ENCODE data around the gene ZNF565. TPM values are rescaled to one million over a fixed set of nuclear protein-coding genes. Genes with fewer than 3 reads are reported as not detected.
"Not testable (repeated sequence)": the region's sequence is repeated elsewhere in the genome, so short reads cannot be mapped to it uniquely, and the experiment has no call there.

Gene ZNF565
- total RNA-seq, 2 experiments from 2014 or later: 1.3 to 1.6 TPM

- ChIA-PET POLR2A (no interaction called here), CTCF (no interaction called here)
- ATAC-seq (no peak), DNase-seq (no peak)
- intact Hi-C loops (cut with micrococcal nuclease): no loop called here
- Mint-ChIP-seq H3K27me3 (no peaks in the 10 kb centered on the region), H3K4me3 (no peak overlapping the region), H3K27ac (no peak overlapping the region), H3K9me3 (no peaks in the 10 kb centered on the region), H3K36me3 (ENCODE audit: low read depth) (no peaks in the 10 kb centered on the region), H3K4me1 (ENCODE audit: low read depth) (no peaks in the 10 kb centered on the region)
- no peak for TF ChIP-seq CTCF (IDR thresholded peaks at IDR 0.05)
Observed at GRCh38 chr19:36201684-36202083, 12.8 kb downstream of the ZNF565 start.

- DNase-seq (no peak), ATAC-seq (no peak)
- Mint-ChIP-seq H3K4me1 (ENCODE audit: low read depth) (no peaks in the 10 kb centered on the region), H3K36me3 (ENCODE audit: low read depth) (peaks cover 3% of the 10 kb centered on the region), H3K4me3 (no peak overlapping the region), H3K27me3 (no peaks in the 10 kb centered on the region), H3K9me3 (no peaks in the 10 kb centered on the region), H3K27ac (no peak overlapping the region)
- intact Hi-C loops (cut with micrococcal nuclease): no loop called here
- CTCF ChIA-PET: no interaction called here
- POLR2A ChIA-PET: no interaction called here
- TF ChIP-seq CTCF (IDR thresholded peaks at IDR 0.05): no peak
Observed at GRCh38 chr19:36198119-36198518, 16.3 kb downstream of the ZNF565 start.

GRCh38 chr19:36196249-36196648 is 18.2 kb downstream of the ZNF565 start:
- Mint-ChIP-seq H3K27ac (no peak overlapping the region), H3K27me3 (no peaks in the 10 kb centered on the region), H3K36me3 (ENCODE audit: low read depth) (peaks cover 3% of the 10 kb centered on the region), H3K4me3 (no peak overlapping the region), H3K9me3 (no peaks in the 10 kb centered on the region), H3K4me1 (ENCODE audit: low read depth) (no peaks in the 10 kb centered on the region)
- ATAC-seq (no peak), DNase-seq (no peak)
- TF ChIP-seq CTCF (IDR thresholded peaks at IDR 0.05): no peak
- intact Hi-C loops (cut with micrococcal nuclease): no loop called here
- CTCF ChIA-PET: no interaction called here
- POLR2A ChIA-PET: no interaction called here

GRCh38 chr19:36186722-36187121 is 27.7 kb downstream of the ZNF565 start:
- H3K27me3 Mint-ChIP-seq; H3K27ac Mint-ChIP-seq; POLR2A ChIA-PET; H3K9me3 Mint-ChIP-seq; H3K4me3 Mint-ChIP-seq; H3K4me1 Mint-ChIP-seq (ENCODE audit: low read depth); DNase-seq; intact Hi-C loops (cut with micrococcal nuclease); CTCF ChIA-PET; H3K36me3 Mint-ChIP-seq (ENCODE audit: low read depth); ATAC-seq: not testable (repeated sequence)

GRCh38 chr19:36183245-36183628 is 31.2 kb downstream of the ZNF565 start:
- peaks cover 4% of the 10 kb centered on the region for H3K36me3 Mint-ChIP-seq (ENCODE audit: low read depth)
- H3K9me3 Mint-ChIP-seq: no peaks in the 10 kb centered on the region
- TF ChIP-seq CTCF (IDR thresholded peaks at IDR 0.05): no peak
- intact Hi-C loops (cut with micrococcal nuclease): no loop called here
- no peak for ATAC-seq
- no peak for DNase-seq
- H3K4me1 Mint-ChIP-seq (ENCODE audit: low read depth): no peaks in the 10 kb centered on the region
- H3K27ac Mint-ChIP-seq: no peak overlapping the region
- ChIA-PET CTCF (interaction anchor here (1.3 kb wide), 1 partner anchor 14 kb away, joined by 5 read pairs; no protein-coding TSS in a partner anchor), POLR2A (interaction anchor here (1.1 kb wide), 1 partner anchor 16 kb away, joined by 3 read pairs; no protein-coding TSS in a partner anchor)
- H3K4me3 Mint-ChIP-seq: no peak overlapping the region
- no peaks in the 10 kb centered on the region for H3K27me3 Mint-ChIP-seq
